Left colon (tissue), 2 donors: Measurements from ENCODE around the gene MAGI1. TPM values are rescaled to one million over a fixed set of nuclear protein-coding genes. Genes with fewer than 3 reads are reported as not detected.
A peak's percentile ranks its signal among the peaks of the same experiment; 100 is the strongest.

Experiments
- ATAC-seq: fragments of 200-7000 bp; cut with Tn5 transposase; one replicate; pipeline ENCODE4 v1.9.1; 2020; ENCODE audit warnings: mild to moderate bottlenecking, moderate library complexity
- DNase-seq, 2 donors: peaks; one replicate each; pipeline ENCODE4 v3.0.0-alpha.2; 2020
- intact Hi-C, 2 donors: fragments of 100-400 bp; cut with DNase I in 1 of 2; cut with micrococcal nuclease in 1 of 2; formaldehyde crosslinking; loops; one replicate each; pipeline versions ENCODE4 v1.11.2 to v1.14.0; 2022; cut with DNase I, micrococcal nuclease
- total RNA-seq, 2 donors: library from RNA; stranded (reverse); fragmentation: NEBNext Ultra II Directional; extraction: Animal tissue kit (Norgen Biotek cat#: 25700); gene quantifications; one replicate each; pipeline ENCODE4 v1.2.1, GENCODE V29; 2021
- donor health status: DM: no; HTN: no; CAD: no.
- donor health status: DM: yes; HTN: yes; CAD: no.

The MAGI1 gene
- total RNA-seq, 2 donors from 2014 or later, result 45.9 to 49.2 TPM

GRCh38 chr3:65439641-65440284, 599.0 kb downstream of the MAGI1 start:
- intact Hi-C loops, result loop anchor here in 1 of 2 donors (10.0 kb wide), 1 partner anchor 235 kb away; no protein-coding TSS in a partner anchor
- DNase-seq (peak in 1 of 2 donors; percentile 45), ATAC-seq (peak; percentile 90)

- intact Hi-C loops, result no loop called here
- peak; percentile 71 for ATAC-seq
- no peak for DNase-seq
Measured at GRCh38 chr3:65438612-65439011, 600.1 kb downstream of the MAGI1 start.

GRCh38 chr3:65438096-65438495, 600.6 kb downstream of the MAGI1 start:
- ATAC-seq, result no peak
- no peak for DNase-seq
- intact Hi-C loops, result no loop called here

GRCh38 chr3:65436580-65436979, 602.1 kb downstream of the MAGI1 start:
- peak; percentile 28 for ATAC-seq
- no peak for DNase-seq
- intact Hi-C loops, result no loop called here

- intact Hi-C loops, result no loop called here
- ATAC-seq (no peak), DNase-seq (no peak)
Measured at GRCh38 chr3:65433480-65433879, 605.2 kb downstream of the MAGI1 start.

- intact Hi-C loops, result no loop called here
- DNase-seq, result no peak
Measured at GRCh38 chr3:65432388-65433003, 606.2 kb downstream of the MAGI1 start.

GRCh38 chr3:65425880-65426279, 612.8 kb downstream of the MAGI1 start:
- peak; percentile 31 for ATAC-seq
- intact Hi-C loops, result no loop called here
- DNase-seq, result no peak

More at GRCh38 chr3:65432388-65433003, 606.2 kb downstream of the MAGI1 start:
- ATAC-seq, result no peak

- DNase-seq (no peak), ATAC-seq (no peak)
- intact Hi-C loops, result no loop called here
Measured at GRCh38 chr3:65422154-65422553, 616.6 kb downstream of the MAGI1 start.

- no peak for ATAC-seq
- no peak for DNase-seq
- intact Hi-C loops, result loop anchor here in 1 of 2 donors (10.0 kb wide), 1 partner anchor 884 kb away; no protein-coding TSS in a partner anchor
Measured at GRCh38 chr3:65419233-65419632, 619.5 kb downstream of the MAGI1 start.

GRCh38 chr3:65413891-65414290, 624.8 kb downstream of the MAGI1 start:
- intact Hi-C loops, result loop anchor here in 1 of 2 donors (10.0 kb wide), 1 partner anchor 879 kb away; no protein-coding TSS in a partner anchor
- ATAC-seq, result no peak
- DNase-seq, result no peak

- intact Hi-C loops, result loop anchor here in 1 of 2 donors (10.0 kb wide), 1 partner anchor 878 kb away; no protein-coding TSS in a partner anchor
- ATAC-seq, result peak; percentile 98
- DNase-seq, result peak; percentile 81 to 92
Measured at GRCh38 chr3:65412588-65412987, 626.1 kb downstream of the MAGI1 start.

GRCh38 chr3:65411367-65411766, 627.4 kb downstream of the MAGI1 start:
- intact Hi-C loops, result loop anchor here in 1 of 2 donors (10.0 kb wide), 1 partner anchor 877 kb away; no protein-coding TSS in a partner anchor
- ATAC-seq (no peak), DNase-seq (no peak)

- DNase-seq (no peak), ATAC-seq (no peak)
- intact Hi-C loops, result no loop called here
Measured at GRCh38 chr3:65409176-65409569, 629.5 kb downstream of the MAGI1 start.

- no peak for DNase-seq
- ATAC-seq, result no peak
- intact Hi-C loops, result no loop called here
Measured at GRCh38 chr3:65408531-65409175, 630.1 kb downstream of the MAGI1 start.

GRCh38 chr3:65406470-65406869, 632.2 kb downstream of the MAGI1 start:
- DNase-seq, result no peak
- no peak for ATAC-seq
- intact Hi-C loops, result no loop called here

GRCh38 chr3:65402597-65402996, 636.1 kb downstream of the MAGI1 start:
- ATAC-seq, result no peak
- peak; percentile 13 to 43 for DNase-seq
- intact Hi-C loops, result no loop called here

GRCh38 chr3:65401359-65402305, 637.1 kb downstream of the MAGI1 start:
- intact Hi-C loops, result no loop called here
- ATAC-seq, result no peak
- DNase-seq, result no peak

GRCh38 chr3:65400899-65401298, 637.8 kb downstream of the MAGI1 start:
- no peak for DNase-seq
- ATAC-seq, result no peak
- intact Hi-C loops, result no loop called here

- intact Hi-C loops, result no loop called here
- ATAC-seq (no peak), DNase-seq (no peak)
Measured at GRCh38 chr3:65398953-65399352, 639.8 kb downstream of the MAGI1 start.
